Mucosa of stomach (tissue), 1 donor: ENCODE results near the gene PSMA6.

Experiments used
- H3K27me3 ChIP-seq: one replicate; pipeline ENCODE4 v1.7.0; 2013; ENCODE audit warnings: mild to moderate bottlenecking, low read length; ENCODE audit not compliant: control insufficient read depth, insufficient read depth
- H3K36me3 ChIP-seq: one replicate; pipeline ENCODE4 v1.7.0; 2013; ENCODE audit warnings: low read length; ENCODE audit not compliant: control insufficient read depth, insufficient read depth
- H3K4me1 ChIP-seq: one replicate; pipeline ENCODE4 v1.7.0; 2013; ENCODE audit warnings: mild to moderate bottlenecking, low read length; ENCODE audit not compliant: control insufficient read depth, insufficient read depth
- H3K4me3 ChIP-seq: one replicate; pipeline ENCODE4 v1.7.0; 2013; ENCODE audit warnings: low read length
- H3K9ac ChIP-seq: one replicate; pipeline ENCODE4 v1.7.0; 2013; ENCODE audit warnings: mild to moderate bottlenecking, low read length, moderate library complexity
- H3K9me3 ChIP-seq: one replicate; pipeline ENCODE4 v1.7.0; 2013; ENCODE audit warnings: mild to moderate bottlenecking, low read length, moderate library complexity; ENCODE audit not compliant: control insufficient read depth
- donor health status: Pancreatic carcinoma.

PSMA6 gene

GRCh38 chr14:35367056-35367372 lies 74.8 kb downstream of the PSMA6 start:
- Histone ChIP-seq H3K9ac (no peak overlapping the region), H3K9me3 (no peaks in the 10 kb centered on the region), H3K36me3 (no peaks in the 10 kb centered on the region), H3K4me3 (no peak overlapping the region), H3K27me3 (no peaks in the 10 kb centered on the region), H3K4me1 (peaks cover 19% of the 10 kb centered on the region)
